Measurements from ENCODE around the gene DISC1. TPM values are rescaled to one million over a fixed set of nuclear protein-coding genes. Genes with fewer than 3 reads are reported as not detected.
"Not testable (repeated sequence)": the region's sequence is repeated elsewhere in the genome, so short reads cannot be mapped to it uniquely, and the experiment has no call there.

Gene DISC1
- total and polyA plus RNA-seq, 5 donors: 2.3 to 7.4 (median 4.6) TPM

DNA sequence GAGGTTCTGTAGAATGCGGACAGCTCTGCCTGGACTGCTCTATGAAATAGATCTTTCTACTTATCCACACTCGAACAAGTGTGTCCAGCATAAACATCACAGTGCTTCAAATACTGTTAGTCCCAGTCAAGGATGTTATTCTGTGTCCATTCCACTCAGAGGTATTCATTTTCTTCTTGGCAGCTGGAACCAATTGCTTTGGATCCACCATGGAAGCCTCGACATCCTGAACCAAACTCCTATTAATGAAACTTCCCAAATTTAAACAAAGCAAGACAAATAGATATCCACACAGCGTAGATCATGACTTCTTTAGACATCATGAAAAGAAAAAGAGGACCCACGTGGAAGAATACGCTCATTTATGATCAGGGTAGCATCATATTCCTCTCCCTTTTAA, 95.8 kb downstream of the DISC1 start:
- DNase-seq (no peak), ATAC-seq (no peak)
- Histone ChIP-seq H3K9me3 (ENCODE audit: control insufficient read depth, low read length) (no peaks in the 10 kb centered on the region), H3K4me1 (ENCODE audit: control insufficient read depth, insufficient read depth, low read length) (no peaks in the 10 kb centered on the region), H3K4me3 (ENCODE audit: low read length) (no peak overlapping the region), H3K27ac (ENCODE audit: low read length) (no peak overlapping the region), H3K27me3 (ENCODE audit: control insufficient read depth, insufficient read depth) (no peaks in the 10 kb centered on the region)
- intact Hi-C loops (cut with DNase I): no loop called here
- WGBS: 98% methylated on average over 6 of the region's 6 CpGs

DNA sequence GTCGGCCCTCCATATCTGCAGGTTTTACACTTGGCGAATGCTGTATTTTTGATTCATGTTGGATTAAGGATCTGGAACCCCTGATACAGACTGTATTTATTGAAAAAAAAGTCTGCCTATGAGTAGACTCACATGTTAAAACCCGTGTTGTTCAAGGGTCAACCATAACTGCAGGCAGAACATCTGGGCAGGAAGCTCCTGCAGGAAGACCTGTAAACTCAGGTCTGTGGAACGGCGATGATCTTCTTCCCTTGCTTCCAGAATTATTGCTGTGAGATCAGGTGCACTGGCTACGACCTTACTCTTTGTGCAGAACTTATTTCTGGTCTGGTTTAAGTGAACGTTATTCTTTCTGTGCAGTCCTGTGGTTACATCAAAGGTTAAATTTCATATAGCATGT, 96.6 kb downstream of the DISC1 start:
- intact Hi-C loops (cut with DNase I): no loop called here
- WGBS: 86% methylated on average over 7 of the region's 7 CpGs
- DNase-seq: no peak
- no peak for ATAC-seq
- Histone ChIP-seq H3K27ac (ENCODE audit: low read length) (no peak overlapping the region), H3K4me3 (ENCODE audit: low read length) (no peak overlapping the region), H3K27me3 (ENCODE audit: control insufficient read depth, insufficient read depth) (no peaks in the 10 kb centered on the region), H3K4me1 (ENCODE audit: control insufficient read depth, insufficient read depth, low read length) (no peaks in the 10 kb centered on the region), H3K9me3 (ENCODE audit: control insufficient read depth, low read length) (no peaks in the 10 kb centered on the region)

DNA sequence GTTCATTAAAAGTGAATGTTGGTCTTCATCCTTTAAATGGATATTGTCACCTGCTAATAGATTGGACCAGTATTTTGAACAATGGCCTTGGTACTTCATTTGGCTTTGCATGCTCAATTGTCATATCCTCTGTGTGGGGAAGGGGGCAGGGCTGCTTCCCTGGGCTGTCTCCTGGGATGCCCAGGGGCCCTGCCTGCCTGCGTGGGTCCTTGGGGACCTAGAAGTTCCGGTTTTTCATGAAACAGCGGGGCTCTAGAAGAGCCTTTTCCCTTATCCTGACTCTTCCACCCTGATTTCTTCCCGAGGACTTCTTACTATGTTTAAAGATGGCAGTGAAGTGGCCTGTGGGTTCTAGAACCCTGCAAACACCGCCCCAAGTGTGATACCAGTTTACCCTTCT, 97.5 kb downstream of the DISC1 start:
- ATAC-seq (no peak), DNase-seq (no peak)
- H3K4me3 ChIP-seq (ENCODE audit: low read length): no peak overlapping the region
- WGBS: 85% methylated on average over 5 of the region's 5 CpGs
- H3K9me3 ChIP-seq (ENCODE audit: control insufficient read depth, low read length): no peaks in the 10 kb centered on the region
- H3K27ac ChIP-seq (ENCODE audit: low read length): no peak overlapping the region
- no peaks in the 10 kb centered on the region for H3K4me1 ChIP-seq (ENCODE audit: control insufficient read depth, insufficient read depth, low read length)
- intact Hi-C loops (cut with DNase I): no loop called here
- H3K27me3 ChIP-seq (ENCODE audit: control insufficient read depth, insufficient read depth): no peaks in the 10 kb centered on the region

DNA sequence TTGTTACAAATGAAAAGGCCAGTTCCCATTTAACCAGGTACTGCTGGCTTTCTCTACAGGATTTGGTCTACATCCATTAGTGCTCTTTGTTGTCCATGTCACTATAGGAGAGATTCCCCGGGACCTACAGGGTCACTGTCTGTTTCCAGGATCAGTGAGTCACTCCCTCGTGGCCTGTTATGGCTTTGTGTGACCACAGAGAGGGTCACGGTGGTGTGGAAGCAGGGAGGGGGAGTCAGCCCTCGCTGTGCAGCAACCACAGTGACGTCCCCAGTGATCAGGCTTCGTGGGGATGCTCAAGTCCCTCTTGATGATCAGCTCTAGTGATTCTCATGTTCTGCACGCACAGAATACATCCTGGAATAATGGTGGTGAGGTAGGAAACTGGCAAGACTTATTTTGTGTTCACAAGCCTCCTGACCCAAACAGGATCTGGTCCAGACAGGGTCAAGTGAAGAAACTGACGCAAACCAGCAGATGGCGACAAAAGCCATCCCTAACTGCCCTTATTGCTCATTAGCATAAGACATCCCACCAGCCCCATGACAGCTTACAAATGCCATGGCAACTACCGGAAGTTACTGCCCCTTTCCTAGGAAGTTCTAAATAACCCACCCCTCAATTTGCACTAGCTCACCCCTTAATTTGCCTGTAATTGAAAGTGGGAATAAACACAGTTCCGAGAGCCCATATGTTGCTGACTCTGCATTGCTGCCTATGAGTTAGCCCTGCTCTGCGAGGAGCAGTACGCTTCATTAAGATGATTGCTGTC, 98.5 kb downstream of the DISC1 start:
- Histone ChIP-seq H3K27ac (ENCODE audit: low read length) (no peak overlapping the region), H3K4me3 (ENCODE audit: low read length) (no peak overlapping the region), H3K4me1 (ENCODE audit: control insufficient read depth, insufficient read depth, low read length) (no peaks in the 10 kb centered on the region), H3K27me3 (ENCODE audit: control insufficient read depth, insufficient read depth) (no peaks in the 10 kb centered on the region), H3K9me3 (ENCODE audit: control insufficient read depth, low read length) (no peaks in the 10 kb centered on the region)
- intact Hi-C loops (cut with DNase I): no loop called here
- peak in 2 of 3 donors; percentile 27 to 45 for DNase-seq
- WGBS: 81% methylated on average over 13 of the region's 13 CpGs
- peak; percentile 35 to 65 for ATAC-seq

DNA sequence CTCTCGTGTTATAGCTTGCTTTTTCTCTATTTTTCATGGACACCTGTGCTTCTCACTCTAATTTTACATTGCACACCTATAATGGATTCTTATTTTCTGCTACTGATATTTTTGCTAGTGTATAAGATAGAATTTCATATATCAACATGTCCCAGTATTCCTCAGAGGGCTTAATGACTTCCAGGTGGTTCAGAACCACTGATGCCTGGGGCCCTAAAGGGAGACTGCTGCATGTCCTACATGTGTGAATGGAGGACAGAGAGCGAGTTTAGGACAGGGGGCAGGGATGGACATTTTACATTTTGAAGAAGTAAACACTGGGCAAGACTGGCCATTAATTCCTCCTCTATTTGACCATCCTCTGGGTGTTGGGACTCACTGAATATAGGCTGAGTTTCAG, 100.6 kb downstream of the DISC1 start:
- ATAC-seq: no peak

DNA sequence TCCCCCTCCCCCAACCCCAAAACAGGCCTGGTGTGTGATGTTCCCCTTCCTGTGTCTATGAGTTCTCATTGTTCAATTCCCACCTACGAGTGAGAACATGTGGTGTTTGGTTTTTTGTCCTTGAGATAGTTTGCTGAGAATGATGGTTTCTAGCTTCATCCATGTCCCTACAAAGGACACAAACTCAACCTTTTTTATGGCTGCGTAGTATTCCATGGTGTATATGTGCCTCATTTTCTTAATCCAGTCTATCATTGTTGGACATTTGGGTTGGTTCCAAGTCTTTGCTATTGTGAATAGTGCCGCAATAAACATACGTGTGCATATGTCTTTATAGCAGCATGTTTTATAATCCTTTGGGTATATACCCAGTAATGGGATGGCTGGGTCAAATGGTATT, 102.4 kb downstream of the DISC1 start:
- ATAC-seq; intact Hi-C loops (cut with DNase I); H3K27me3 ChIP-seq (ENCODE audit: control insufficient read depth, insufficient read depth); H3K9me3 ChIP-seq (ENCODE audit: control insufficient read depth, low read length); H3K4me1 ChIP-seq (ENCODE audit: control insufficient read depth, insufficient read depth, low read length); H3K27ac ChIP-seq (ENCODE audit: low read length); DNase-seq; H3K4me3 ChIP-seq (ENCODE audit: low read length): not testable (repeated sequence)
- 98% methylated on average over 2 of the region's 4 CpGs for WGBS

More for the DNA sequence above, 100.6 kb downstream of the DISC1 start:
- no peak for DNase-seq
- Histone ChIP-seq H3K9me3 (ENCODE audit: control insufficient read depth, low read length) (no peaks in the 10 kb centered on the region), H3K27ac (ENCODE audit: low read length) (no peak overlapping the region), H3K4me1 (ENCODE audit: control insufficient read depth, insufficient read depth, low read length) (no peaks in the 10 kb centered on the region), H3K4me3 (ENCODE audit: low read length) (no peak overlapping the region), H3K27me3 (ENCODE audit: control insufficient read depth, insufficient read depth) (no peaks in the 10 kb centered on the region)
- intact Hi-C loops (cut with DNase I): no loop called here
- 98% methylated on average over 2 of the region's 2 CpGs for WGBS

DNA sequence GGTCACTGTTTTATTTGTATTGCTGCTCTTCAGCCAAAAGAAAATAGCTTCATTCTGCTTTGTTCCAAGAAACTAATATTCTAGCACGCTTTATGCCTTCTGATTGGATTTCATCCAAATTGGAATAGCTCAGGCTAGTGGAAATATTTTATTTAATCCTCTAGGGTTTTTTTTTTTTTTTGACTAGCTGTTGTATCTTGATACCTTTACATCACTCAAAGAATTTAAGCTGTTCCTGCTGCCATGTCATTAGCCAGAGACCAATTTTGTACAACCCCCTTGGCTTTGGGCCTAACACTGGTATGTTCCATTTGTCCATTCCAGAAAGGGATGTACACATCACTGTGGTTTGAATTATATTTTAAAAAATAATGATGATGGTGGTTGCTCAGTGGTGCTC, 103.0 kb downstream of the DISC1 start:
- WGBS: 0% methylated on average over 1 of the region's 1 CpG
- ATAC-seq (no peak), DNase-seq (no peak)
- intact Hi-C loops (cut with DNase I): no loop called here
- Histone ChIP-seq H3K27ac (ENCODE audit: low read length) (no peak overlapping the region), H3K4me1 (ENCODE audit: control insufficient read depth, insufficient read depth, low read length) (no peaks in the 10 kb centered on the region), H3K4me3 (ENCODE audit: low read length) (no peak overlapping the region), H3K9me3 (ENCODE audit: control insufficient read depth, low read length) (no peaks in the 10 kb centered on the region), H3K27me3 (ENCODE audit: control insufficient read depth, insufficient read depth) (no peaks in the 10 kb centered on the region)

DNA sequence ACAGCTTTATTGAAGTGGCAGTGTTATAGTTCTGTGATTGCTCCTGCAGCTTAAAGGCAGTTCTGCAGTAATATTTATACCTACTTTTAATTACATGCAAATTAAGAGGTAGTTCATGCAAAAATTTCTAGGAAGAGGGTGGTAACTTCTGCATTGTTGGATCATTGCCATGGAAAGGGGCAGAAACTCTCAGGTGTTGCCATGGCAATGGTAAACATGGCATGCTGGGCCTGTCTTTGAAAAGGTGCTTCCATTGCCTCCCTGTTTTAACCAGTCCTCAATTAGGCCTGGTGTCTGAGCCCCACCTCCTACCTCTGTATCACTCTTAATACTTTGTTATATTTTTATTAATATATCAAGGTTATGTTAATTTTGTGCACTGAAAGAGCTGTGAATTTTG, 104.7 kb downstream of the DISC1 start:
- intact Hi-C loops (cut with DNase I): no loop called here
- Histone ChIP-seq H3K4me1 (ENCODE audit: control insufficient read depth, insufficient read depth, low read length) (no peaks in the 10 kb centered on the region), H3K27me3 (ENCODE audit: control insufficient read depth, insufficient read depth) (no peaks in the 10 kb centered on the region), H3K4me3 (ENCODE audit: low read length) (no peak overlapping the region), H3K27ac (ENCODE audit: low read length) (no peak overlapping the region), H3K9me3 (ENCODE audit: control insufficient read depth, low read length) (no peaks in the 10 kb centered on the region)
- DNase-seq (no peak), ATAC-seq (no peak)

DNA sequence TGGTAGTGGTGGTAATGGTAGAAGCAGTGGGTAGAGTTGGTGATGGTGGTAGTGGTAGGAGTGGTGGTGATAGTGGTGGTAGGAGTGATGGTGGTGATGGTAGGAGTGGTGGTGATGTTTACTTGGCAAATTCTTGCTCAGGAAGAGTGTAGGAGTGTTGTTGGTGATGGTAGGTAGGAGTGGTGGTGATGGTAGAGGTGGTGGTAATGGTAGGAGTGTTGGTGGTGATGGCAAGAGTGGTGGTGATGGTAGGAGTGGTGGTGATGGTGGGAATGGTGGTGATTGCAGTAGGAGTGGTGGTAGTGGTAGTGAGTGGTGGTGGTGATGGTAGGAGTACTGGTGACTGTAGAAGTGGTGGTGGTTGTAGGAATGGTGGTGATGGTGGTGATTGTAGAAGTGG, 106.5 kb downstream of the DISC1 start:
- no peak overlapping the region for H3K27ac ChIP-seq (ENCODE audit: low read length)
- no peaks in the 10 kb centered on the region for H3K27me3 ChIP-seq (ENCODE audit: control insufficient read depth, insufficient read depth)
- no peaks in the 10 kb centered on the region for H3K9me3 ChIP-seq (ENCODE audit: control insufficient read depth, low read length)
- no peaks in the 10 kb centered on the region for H3K4me1 ChIP-seq (ENCODE audit: control insufficient read depth, insufficient read depth, low read length)
- intact Hi-C loops (cut with DNase I): no loop called here
- ATAC-seq: no peak
- no peak overlapping the region for H3K4me3 ChIP-seq (ENCODE audit: low read length)
- DNase-seq: no peak

DNA sequence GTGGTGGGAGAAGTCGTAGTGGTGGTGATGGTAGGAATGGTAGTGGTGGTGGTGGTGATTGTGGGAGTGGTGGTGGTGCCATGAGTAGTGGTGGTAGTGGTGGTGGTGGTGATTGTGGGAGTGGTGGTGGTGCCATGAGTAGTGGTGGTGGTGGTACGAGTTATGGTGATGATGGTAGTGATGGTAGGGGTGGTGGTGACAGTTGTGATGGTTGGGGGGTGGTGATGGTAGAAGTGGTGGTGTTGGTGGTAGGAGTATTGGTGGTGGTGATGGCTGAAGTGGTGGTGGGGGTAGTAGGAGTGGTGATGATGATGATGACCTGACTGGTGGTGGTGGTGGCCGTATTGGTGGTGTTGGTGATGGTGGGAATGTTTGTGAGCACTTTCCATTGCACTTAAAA, 107.1 kb downstream of the DISC1 start:
- Histone ChIP-seq H3K9me3 (ENCODE audit: control insufficient read depth, low read length) (no peaks in the 10 kb centered on the region), H3K4me3 (ENCODE audit: low read length) (no peak overlapping the region), H3K27ac (ENCODE audit: low read length) (no peak overlapping the region), H3K4me1 (ENCODE audit: control insufficient read depth, insufficient read depth, low read length) (no peaks in the 10 kb centered on the region), H3K27me3 (ENCODE audit: control insufficient read depth, insufficient read depth) (no peaks in the 10 kb centered on the region)
- WGBS: over 99% methylated on average over 3 of the region's 3 CpGs
- intact Hi-C loops (cut with DNase I): no loop called here
- DNase-seq (no peak), ATAC-seq (no peak)

DNA sequence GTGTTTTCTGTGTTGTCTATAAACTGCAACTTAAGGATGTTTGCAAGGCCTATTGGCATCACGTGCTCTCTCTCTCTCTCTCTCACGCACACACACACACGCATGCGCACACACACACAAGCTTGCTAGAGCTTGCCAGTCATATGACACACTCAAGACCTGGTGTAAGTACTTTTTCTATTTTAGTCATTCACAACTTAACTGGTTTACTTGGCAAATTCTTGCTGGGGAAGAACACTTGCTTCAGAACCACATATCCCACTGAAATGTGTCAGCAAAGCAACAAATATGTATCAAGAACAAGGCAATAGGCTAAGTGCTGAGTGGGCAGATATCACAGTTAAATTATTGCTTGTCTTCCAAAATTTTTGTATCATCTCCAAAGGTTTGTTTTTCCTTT, 107.8 kb downstream of the DISC1 start:
- H3K4me1 ChIP-seq (ENCODE audit: control insufficient read depth, insufficient read depth, low read length): no peaks in the 10 kb centered on the region
- peak; percentile 42 to 68 (median 61) for DNase-seq
- no peaks in the 10 kb centered on the region for H3K27me3 ChIP-seq (ENCODE audit: control insufficient read depth, insufficient read depth)
- H3K27ac ChIP-seq (ENCODE audit: low read length): no peak overlapping the region
- intact Hi-C loops (cut with DNase I): no loop called here
- H3K9me3 ChIP-seq (ENCODE audit: control insufficient read depth, low read length): no peaks in the 10 kb centered on the region
- peak in 1 of 2 donors; percentile 50 for ATAC-seq
- 65% methylated on average over 4 of the region's 4 CpGs for WGBS
- H3K4me3 ChIP-seq (ENCODE audit: low read length): no peak overlapping the region

DNA sequence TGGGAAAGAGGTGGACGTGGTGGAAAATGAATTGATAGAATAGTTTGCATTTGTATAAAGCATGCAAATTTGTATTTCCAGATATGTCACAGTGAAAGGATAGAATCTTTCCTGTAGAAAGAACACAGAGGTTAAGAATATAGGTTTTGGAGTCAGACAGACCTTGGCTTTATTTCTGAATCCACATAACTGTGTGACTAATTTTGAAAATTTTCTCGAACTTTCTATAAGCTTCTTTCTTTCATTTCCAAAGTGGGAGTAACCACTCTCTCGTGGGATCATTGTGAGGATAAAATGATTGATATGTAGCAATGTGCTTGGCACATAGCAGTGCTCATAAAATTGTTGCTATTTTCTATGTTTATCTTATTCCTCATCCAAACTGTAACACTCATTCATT, 108.8 kb downstream of the DISC1 start:
- Histone ChIP-seq H3K27me3 (ENCODE audit: control insufficient read depth, insufficient read depth) (no peaks in the 10 kb centered on the region), H3K9me3 (ENCODE audit: control insufficient read depth, low read length) (no peaks in the 10 kb centered on the region), H3K4me1 (ENCODE audit: control insufficient read depth, insufficient read depth, low read length) (no peaks in the 10 kb centered on the region), H3K4me3 (ENCODE audit: low read length) (no peak overlapping the region), H3K27ac (ENCODE audit: low read length) (no peak overlapping the region)
- WGBS: 58% methylated on average over 3 of the region's 3 CpGs
- intact Hi-C loops (cut with DNase I): no loop called here
- no peak for ATAC-seq
- DNase-seq: no peak

Measured in right cardiac atrium (tissue), 5 donors.